ENCODE data around the gene TCP11L2. TPM values are rescaled to one million over a fixed set of nuclear protein-coding genes. Genes with fewer than 3 reads are reported as not detected.

Gene TCP11L2
- polyA plus RNA-seq, 1 donor from 2014 or later: 16.6 TPM

DNA sequence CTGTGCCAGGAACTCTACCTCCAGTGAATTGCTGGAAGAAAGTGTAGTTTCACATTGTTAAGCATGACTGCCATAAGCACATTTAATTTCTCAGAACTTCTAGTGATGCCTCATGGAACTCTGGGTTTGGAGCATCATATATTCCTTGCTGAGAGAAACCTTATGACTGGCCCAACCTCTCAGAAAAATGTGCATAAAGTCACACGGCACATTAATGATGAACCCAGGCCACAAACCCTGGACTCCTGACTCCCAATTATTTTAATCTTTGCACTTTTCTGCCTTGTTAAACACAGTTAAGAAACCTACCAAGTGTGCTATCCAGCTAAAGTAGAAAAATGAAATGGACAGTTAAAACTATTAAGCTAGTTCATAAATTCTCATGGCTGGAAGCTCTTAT is 5.6 kb downstream of the TCP11L2 start:
- H3K9me3 ChIP-seq (ENCODE audit: low read length): no peaks in the 10 kb centered on the region
- H3K4me2 ChIP-seq (ENCODE audit: low read length): no peak overlapping the region
- no peaks in the 10 kb centered on the region for H3K9me2 ChIP-seq (ENCODE audit: insufficient read depth, low read length)
- no peak overlapping the region for H2AFZ ChIP-seq (ENCODE audit: low read depth, low read length)
- H3K79me2 ChIP-seq (replicated peaks; ENCODE audit: insufficient read depth, low read length): no peaks in the 10 kb centered on the region
- TF ChIP-seq, protein P1, sequence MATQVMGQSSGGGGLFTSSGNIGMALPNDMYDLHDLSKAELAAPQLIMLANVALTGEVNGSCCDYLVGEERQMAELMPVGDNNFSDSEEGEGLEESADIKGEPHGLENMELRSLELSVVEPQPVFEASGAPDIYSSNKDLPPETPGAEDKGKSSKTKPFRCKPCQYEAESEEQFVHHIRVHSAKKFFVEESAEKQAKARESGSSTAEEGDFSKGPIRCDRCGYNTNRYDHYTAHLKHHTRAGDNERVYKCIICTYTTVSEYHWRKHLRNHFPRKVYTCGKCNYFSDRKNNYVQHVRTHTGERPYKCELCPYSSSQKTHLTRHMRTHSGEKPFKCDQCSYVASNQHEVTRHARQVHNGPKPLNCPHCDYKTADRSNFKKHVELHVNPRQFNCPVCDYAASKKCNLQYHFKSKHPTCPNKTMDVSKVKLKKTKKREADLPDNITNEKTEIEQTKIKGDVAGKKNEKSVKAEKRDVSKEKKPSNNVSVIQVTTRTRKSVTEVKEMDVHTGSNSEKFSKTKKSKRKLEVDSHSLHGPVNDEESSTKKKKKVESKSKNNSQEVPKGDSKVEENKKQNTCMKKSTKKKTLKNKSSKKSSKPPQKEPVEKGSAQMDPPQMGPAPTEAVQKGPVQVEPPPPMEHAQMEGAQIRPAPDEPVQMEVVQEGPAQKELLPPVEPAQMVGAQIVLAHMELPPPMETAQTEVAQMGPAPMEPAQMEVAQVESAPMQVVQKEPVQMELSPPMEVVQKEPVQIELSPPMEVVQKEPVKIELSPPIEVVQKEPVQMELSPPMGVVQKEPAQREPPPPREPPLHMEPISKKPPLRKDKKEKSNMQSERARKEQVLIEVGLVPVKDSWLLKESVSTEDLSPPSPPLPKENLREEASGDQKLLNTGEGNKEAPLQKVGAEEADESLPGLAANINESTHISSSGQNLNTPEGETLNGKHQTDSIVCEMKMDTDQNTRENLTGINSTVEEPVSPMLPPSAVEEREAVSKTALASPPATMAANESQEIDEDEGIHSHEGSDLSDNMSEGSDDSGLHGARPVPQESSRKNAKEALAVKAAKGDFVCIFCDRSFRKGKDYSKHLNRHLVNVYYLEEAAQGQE (IDR thresholded peaks at IDR 0.05; ENCODE audit: borderline replicate concordance): no peak
- no peak for TF ChIP-seq EP300 (conservative IDR thresholded peaks at IDR 0.05; ENCODE audit: poor library complexity, severe bottlenecking)
- no peak for TF ChIP-seq TAF1 (IDR thresholded peaks at IDR 0.05; ENCODE audit: low read depth)
- TF ChIP-seq, protein P2, sequence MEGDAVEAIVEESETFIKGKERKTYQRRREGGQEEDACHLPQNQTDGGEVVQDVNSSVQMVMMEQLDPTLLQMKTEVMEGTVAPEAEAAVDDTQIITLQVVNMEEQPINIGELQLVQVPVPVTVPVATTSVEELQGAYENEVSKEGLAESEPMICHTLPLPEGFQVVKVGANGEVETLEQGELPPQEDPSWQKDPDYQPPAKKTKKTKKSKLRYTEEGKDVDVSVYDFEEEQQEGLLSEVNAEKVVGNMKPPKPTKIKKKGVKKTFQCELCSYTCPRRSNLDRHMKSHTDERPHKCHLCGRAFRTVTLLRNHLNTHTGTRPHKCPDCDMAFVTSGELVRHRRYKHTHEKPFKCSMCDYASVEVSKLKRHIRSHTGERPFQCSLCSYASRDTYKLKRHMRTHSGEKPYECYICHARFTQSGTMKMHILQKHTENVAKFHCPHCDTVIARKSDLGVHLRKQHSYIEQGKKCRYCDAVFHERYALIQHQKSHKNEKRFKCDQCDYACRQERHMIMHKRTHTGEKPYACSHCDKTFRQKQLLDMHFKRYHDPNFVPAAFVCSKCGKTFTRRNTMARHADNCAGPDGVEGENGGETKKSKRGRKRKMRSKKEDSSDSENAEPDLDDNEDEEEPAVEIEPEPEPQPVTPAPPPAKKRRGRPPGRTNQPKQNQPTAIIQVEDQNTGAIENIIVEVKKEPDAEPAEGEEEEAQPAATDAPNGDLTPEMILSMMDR (IDR thresholded peaks at IDR 0.05; ENCODE audit: poor library complexity, severe bottlenecking): no peak
- TF ChIP-seq MXI1 (conservative IDR thresholded peaks at IDR 0.05; ENCODE audit: poor library complexity, severe bottlenecking): no peak
- TF ChIP-seq EZH2 (IDR thresholded peaks at IDR 0.05; ENCODE audit: borderline replicate concordance, insufficient read depth, low read length, poor library complexity, severe bottlenecking): no peak
- TF ChIP-seq SMC3 (conservative IDR thresholded peaks at IDR 0.05; ENCODE audit: poor library complexity): no peak
- no peak for TF ChIP-seq RAD21 (conservative IDR thresholded peaks at IDR 0.05)
- no peak for TF ChIP-seq POLR2AphosphoS5 (IDR thresholded peaks at IDR 0.05)
- no peak overlapping the region for H3K27ac ChIP-seq (ENCODE audit: low read length)
- H3K4me3 ChIP-seq (ENCODE audit: low read length): no peak overlapping the region
- H3K9ac ChIP-seq (ENCODE audit: low read length): no peak overlapping the region
- H3F3A ChIP-seq (ENCODE audit: insufficient read depth, low read length, poor library complexity, severe bottlenecking): no peaks in the 10 kb centered on the region
- H4K20me1 ChIP-seq (ENCODE audit: insufficient read depth): no peaks in the 10 kb centered on the region
- H3K27me3 ChIP-seq (ENCODE audit: insufficient read depth, low read depth, low read length): no peaks in the 10 kb centered on the region
- H3K36me3 ChIP-seq (ENCODE audit: insufficient read depth, low read length): no peaks in the 10 kb centered on the region

DNA sequence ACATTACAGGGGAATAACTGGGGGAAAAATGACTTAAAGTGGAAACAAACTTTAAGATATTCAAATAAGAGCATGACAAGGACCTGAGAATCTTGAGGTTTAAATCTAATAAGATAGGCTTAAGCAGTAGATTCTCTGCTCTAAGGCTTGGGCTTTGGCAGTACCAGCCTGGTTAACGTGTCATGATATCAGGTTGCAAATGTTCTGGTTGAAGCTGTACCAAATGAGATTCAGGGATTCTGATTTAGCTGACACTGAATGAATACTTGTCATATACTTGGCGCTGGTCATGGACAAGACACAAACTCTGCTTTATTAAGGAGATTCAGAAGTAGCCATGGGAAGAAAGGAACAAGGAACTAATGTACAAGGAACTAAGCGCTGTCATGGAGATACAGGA is 6.1 kb downstream of the TCP11L2 start:
- H3K4me3 ChIP-seq (ENCODE audit: low read length): no peak overlapping the region
- H3K9me3 ChIP-seq (ENCODE audit: low read length): no peaks in the 10 kb centered on the region
- H3K36me3 ChIP-seq (ENCODE audit: insufficient read depth, low read length): no peaks in the 10 kb centered on the region
- no peaks in the 10 kb centered on the region for H3K9me2 ChIP-seq (ENCODE audit: insufficient read depth, low read length)
- H2AFZ ChIP-seq (ENCODE audit: low read depth, low read length): no peak overlapping the region
- no peaks in the 10 kb centered on the region for H3K79me2 ChIP-seq (replicated peaks; ENCODE audit: insufficient read depth, low read length)
- H3K4me2 ChIP-seq (ENCODE audit: low read length): no peak overlapping the region
- TF ChIP-seq SMC3 (conservative IDR thresholded peaks at IDR 0.05; ENCODE audit: poor library complexity) (no peak), POLR2AphosphoS5 (IDR thresholded peaks at IDR 0.05) (no peak), EP300 (conservative IDR thresholded peaks at IDR 0.05; ENCODE audit: poor library complexity, severe bottlenecking) (no peak), RAD21 (conservative IDR thresholded peaks at IDR 0.05) (no peak), EZH2 (IDR thresholded peaks at IDR 0.05; ENCODE audit: borderline replicate concordance, insufficient read depth, low read length, poor library complexity, severe bottlenecking) (no peak)
- TF ChIP-seq, protein P2 (IDR thresholded peaks at IDR 0.05; ENCODE audit: poor library complexity, severe bottlenecking): no peak
- no peaks in the 10 kb centered on the region for H3K27me3 ChIP-seq (ENCODE audit: insufficient read depth, low read depth, low read length)
- H4K20me1 ChIP-seq (ENCODE audit: insufficient read depth): no peaks in the 10 kb centered on the region
- no peaks in the 10 kb centered on the region for H3F3A ChIP-seq (ENCODE audit: insufficient read depth, low read length, poor library complexity, severe bottlenecking)
- H3K27ac ChIP-seq (ENCODE audit: low read length): no peak overlapping the region
- H3K9ac ChIP-seq (ENCODE audit: low read length): no peak overlapping the region

All from neural cell (in vitro differentiated cells).